Mucosa of descending colon (tissue), 3 donors: Measurements from ENCODE around the gene ARHGAP10. TPM values are rescaled to one million over a fixed set of nuclear protein-coding genes. Genes with fewer than 3 reads are reported as not detected.

ENCODE experiments used
- ATAC-seq: fragments of 200-7000 bp; cut with Tn5 transposase; one replicate; pipeline ENCODE4 v1.9.1; 2020; ENCODE audit warnings: mild to moderate bottlenecking, moderate library complexity
- DNase-seq, 3 donors: peaks; one replicate each; pipeline ENCODE4 v3.0.0-alpha.2; 2020
- H3K36me3 ChIP-seq: fragments of 200-600 bp; one replicate; pipeline ENCODE4 v1.8.0; 2021; ENCODE audit warnings: low read depth, mild to moderate bottlenecking
- H3K4me1 ChIP-seq: fragments of 200-600 bp; one replicate; pipeline ENCODE4 v1.8.0; 2021; ENCODE audit warnings: low read depth, mild to moderate bottlenecking
- H3K4me3 ChIP-seq: fragments of 200-600 bp; one replicate; pipeline ENCODE4 v1.8.0; 2021; ENCODE audit warnings: mild to moderate bottlenecking
- H3K9me3 ChIP-seq: fragments of 200-600 bp; one replicate; pipeline ENCODE4 v1.8.0; 2021; ENCODE audit warnings: mild to moderate bottlenecking
- intact Hi-C, 2 donors: fragments of 100-400 bp; cut with DNase I in 1 of 2; cut with micrococcal nuclease in 1 of 2; formaldehyde crosslinking; loops; one replicate each; pipeline versions ENCODE4 v1.11.0 to v1.11.1; 2022; cut with DNase I, micrococcal nuclease
- total RNA-seq, 3 donors: library from RNA; stranded (reverse); fragmentation: NEBNext Ultra II Directional in 2 of 3; extraction: Animal tissue kit (Norgen Biotek cat#: 25700) in 2 of 3; gene quantifications; one replicate each; pipeline versions ENCODE4 v1.2.1 to v1.2.4, GENCODE V29; 2021 to 2023
- TF ChIP-seq, protein P1 (sequence below): fragments of 200-600 bp; IDR thresholded peaks from one replicate; pipeline ENCODE4 v1.8.0; 2022; ENCODE audit warnings: antibody characterized with exemption, mild to moderate bottlenecking
- donor health status: DM: no; HTN: no; CAD: no; lungs with moderate emphysema.
- donor health status: DM: no; HTN: no; CAD: no.
- donor health status: DM: no; HTN: yes; CAD: no.

ARHGAP10 gene
- total RNA-seq, 3 donors from 2014 or later, result 3.0 to 66.6 (median 8.1) TPM

DNA sequence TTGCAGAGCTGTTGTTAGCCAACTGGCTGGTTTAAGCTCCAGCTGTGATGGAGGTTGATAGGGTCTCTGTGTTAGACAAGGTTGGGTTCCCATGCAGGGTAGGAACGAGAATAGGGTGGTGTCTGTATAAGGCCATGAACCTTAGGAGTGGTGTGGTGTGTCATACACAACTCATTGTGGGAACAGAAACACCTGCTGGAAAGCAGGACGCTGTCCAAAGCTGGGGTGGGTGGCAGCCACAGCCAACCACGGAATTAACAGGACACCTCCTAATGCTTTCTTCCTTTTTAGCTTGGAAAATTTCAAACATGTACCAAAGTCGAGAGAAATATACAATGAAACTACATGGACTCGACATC is 94.4 kb downstream of the ARHGAP10 start:
- intact Hi-C loops, result no loop called here
- Histone ChIP-seq H3K9me3 (no peaks in the 10 kb centered on the region), H3K4me1 (peaks cover 4% of the 10 kb centered on the region), H3K36me3 (no peaks in the 10 kb centered on the region), H3K4me3 (no peak overlapping the region)
- TF ChIP-seq, protein P1, sequence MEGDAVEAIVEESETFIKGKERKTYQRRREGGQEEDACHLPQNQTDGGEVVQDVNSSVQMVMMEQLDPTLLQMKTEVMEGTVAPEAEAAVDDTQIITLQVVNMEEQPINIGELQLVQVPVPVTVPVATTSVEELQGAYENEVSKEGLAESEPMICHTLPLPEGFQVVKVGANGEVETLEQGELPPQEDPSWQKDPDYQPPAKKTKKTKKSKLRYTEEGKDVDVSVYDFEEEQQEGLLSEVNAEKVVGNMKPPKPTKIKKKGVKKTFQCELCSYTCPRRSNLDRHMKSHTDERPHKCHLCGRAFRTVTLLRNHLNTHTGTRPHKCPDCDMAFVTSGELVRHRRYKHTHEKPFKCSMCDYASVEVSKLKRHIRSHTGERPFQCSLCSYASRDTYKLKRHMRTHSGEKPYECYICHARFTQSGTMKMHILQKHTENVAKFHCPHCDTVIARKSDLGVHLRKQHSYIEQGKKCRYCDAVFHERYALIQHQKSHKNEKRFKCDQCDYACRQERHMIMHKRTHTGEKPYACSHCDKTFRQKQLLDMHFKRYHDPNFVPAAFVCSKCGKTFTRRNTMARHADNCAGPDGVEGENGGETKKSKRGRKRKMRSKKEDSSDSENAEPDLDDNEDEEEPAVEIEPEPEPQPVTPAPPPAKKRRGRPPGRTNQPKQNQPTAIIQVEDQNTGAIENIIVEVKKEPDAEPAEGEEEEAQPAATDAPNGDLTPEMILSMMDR, result no peak
- DNase-seq (no peak), ATAC-seq (peak; percentile 8)

DNA sequence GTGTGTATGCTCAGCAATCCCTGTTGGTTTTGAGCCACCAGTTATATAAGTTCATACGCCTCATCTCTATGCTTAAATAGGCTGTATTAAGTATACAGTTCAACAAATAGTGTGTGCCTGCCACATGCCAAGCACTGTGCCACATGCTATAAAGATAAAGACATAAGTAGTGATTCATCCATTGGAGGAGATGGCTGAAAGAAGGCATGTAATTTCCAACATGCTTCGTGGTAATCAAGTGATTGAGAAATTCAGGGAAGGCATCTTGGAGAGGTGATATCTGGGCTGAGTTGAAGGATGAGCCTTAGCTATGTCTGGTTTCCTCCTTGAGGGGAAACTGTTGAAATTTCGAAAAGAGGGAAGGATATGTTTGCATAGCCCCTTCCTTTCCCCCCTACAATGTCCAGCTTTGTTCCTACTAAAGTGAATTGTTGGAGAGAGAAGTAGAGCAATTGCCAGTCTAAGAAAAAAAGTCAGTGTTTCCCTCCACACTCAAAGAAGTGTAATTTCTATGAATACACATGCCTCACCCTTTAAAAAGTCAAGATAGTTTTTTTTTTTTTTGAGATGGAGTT is 96.5 kb downstream of the ARHGAP10 start:
- no peak for ATAC-seq
- Histone ChIP-seq H3K4me3 (no peak overlapping the region), H3K36me3 (no peaks in the 10 kb centered on the region), H3K9me3 (no peaks in the 10 kb centered on the region), H3K4me1 (no peaks in the 10 kb centered on the region)
- intact Hi-C loops, result no loop called here
- TF ChIP-seq, protein P1, result no peak
- DNase-seq, result no peak

DNA sequence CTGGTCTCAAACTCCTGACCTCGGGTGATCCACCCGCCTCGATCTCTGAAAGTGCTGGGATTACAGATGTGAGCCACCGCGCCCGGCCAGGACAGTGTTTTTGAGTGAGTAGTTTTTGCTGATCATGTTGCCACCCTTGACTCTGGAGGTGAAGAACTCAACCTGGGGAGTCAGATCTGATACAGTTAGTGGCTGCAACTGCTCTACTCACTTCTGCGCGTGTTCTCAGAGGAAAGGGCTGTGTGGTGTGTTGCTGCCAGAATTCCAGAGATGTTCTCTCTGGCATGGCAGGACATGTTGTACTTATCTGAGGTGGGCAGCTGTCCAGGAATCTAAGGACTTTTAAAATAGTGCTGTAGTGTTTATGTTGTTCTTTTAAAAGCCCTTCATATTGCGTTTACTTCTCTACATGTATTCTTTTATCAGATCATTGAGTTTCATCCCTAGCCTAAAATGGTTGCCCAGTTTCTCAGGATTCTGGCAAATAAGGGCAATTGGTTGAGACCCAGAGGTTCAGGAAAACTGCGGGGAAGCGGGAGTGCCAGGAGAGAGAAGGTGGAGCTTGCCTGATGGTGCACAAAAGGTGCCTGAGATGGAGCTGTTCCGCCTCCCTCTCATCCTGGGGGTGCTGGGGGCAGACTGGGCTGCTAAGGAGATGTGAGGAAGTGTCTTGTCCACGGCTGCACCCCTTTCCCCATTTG is 97.7 kb downstream of the ARHGAP10 start:
- no peaks in the 10 kb centered on the region for H3K4me1 ChIP-seq
- ATAC-seq (no peak), DNase-seq (no peak)
- intact Hi-C loops, result no loop called here
- no peaks in the 10 kb centered on the region for H3K36me3 ChIP-seq
- no peak overlapping the region for H3K4me3 ChIP-seq
- TF ChIP-seq, protein P1, result no peak
- no peaks in the 10 kb centered on the region for H3K9me3 ChIP-seq

DNA sequence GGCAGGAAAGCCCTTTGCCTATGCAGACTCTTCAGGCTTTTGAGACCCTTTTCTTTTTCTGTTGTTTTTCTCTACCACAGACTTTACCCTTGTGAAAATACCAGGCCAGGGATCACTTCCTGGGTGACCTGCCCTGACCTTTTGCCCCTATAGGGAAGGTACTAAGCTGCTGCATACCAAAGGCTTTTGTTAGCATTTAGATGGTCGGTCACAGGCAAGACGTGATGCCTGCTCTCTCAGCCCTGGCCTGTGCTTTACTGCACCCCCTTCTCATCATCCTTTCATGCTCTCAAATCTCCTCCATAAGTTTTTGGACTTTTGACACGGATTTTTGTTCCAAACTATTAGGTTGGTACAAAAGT is 98.2 kb downstream of the ARHGAP10 start:
- TF ChIP-seq, protein P1, result no peak
- no peak overlapping the region for H3K4me3 ChIP-seq
- no peaks in the 10 kb centered on the region for H3K4me1 ChIP-seq
- no peak for DNase-seq
- intact Hi-C loops, result no loop called here
- no peaks in the 10 kb centered on the region for H3K36me3 ChIP-seq
- no peaks in the 10 kb centered on the region for H3K9me3 ChIP-seq
- ATAC-seq, result no peak

DNA sequence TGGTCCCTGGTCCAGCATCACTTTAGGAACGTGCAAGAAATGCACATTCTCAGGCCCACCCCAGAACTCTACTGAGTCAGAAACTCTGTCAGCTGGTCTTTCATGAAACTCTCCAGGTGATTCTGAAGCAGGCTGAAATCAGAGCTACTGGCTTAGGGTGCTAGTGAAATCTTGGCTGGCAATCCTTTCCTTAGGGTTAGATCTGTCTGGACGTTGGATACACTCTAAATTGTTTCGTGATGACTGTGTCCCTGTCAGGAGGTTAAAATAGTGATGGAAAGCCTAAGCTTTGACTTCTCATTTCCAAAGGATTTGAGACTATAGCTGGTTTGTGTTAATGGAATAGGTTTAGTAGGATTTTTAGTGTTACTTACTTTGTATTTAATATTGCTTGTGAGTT is 99.1 kb downstream of the ARHGAP10 start:
- TF ChIP-seq, protein P1, result no peak
- no peak for DNase-seq
- no peak for ATAC-seq
- intact Hi-C loops, result no loop called here
- no peaks in the 10 kb centered on the region for H3K36me3 ChIP-seq
- H3K9me3 ChIP-seq, result no peaks in the 10 kb centered on the region
- no peaks in the 10 kb centered on the region for H3K4me1 ChIP-seq
- H3K4me3 ChIP-seq, result no peak overlapping the region
